Measurements from ENCODE around the gene TNFRSF25. TPM values are rescaled to one million over a fixed set of nuclear protein-coding genes. Genes with fewer than 3 reads are reported as not detected.

The TNFRSF25 gene
- total RNA-seq, 1 experiment from 2014 or later: 19.4 TPM

GRCh38 chr1:6440198-6441126 is 25.5 kb downstream of the TNFRSF25 start:
- Histone ChIP-seq H2BK12ac (ENCODE audit: insufficient read length, low read depth, low read length) (no peak overlapping the region), H3K27me3 (ENCODE audit: insufficient read depth, low read length) (peaks cover 4% of the 10 kb centered on the region; the same call in 1 of the 2 replicates), H3K18ac (ENCODE audit: insufficient read length, low read depth, low read length) (peak overlapping the region; percentile 73), H3K79me1 (ENCODE audit: insufficient read depth, low read depth, low read length, poor library complexity, severe bottlenecking) (no peaks in the 10 kb centered on the region), H3K27ac (ENCODE audit: insufficient read length, low read depth, low read length) (no peak overlapping the region), H3K9ac (ENCODE audit: extremely low read depth, insufficient read length, low read length) (peak overlapping the region; percentile 33), H4K91ac (ENCODE audit: insufficient read length, low read depth, low read length) (no peak overlapping the region), H3T11ph (ENCODE audit: low read length) (no peak overlapping the region), H3K79me2 (ENCODE audit: insufficient read depth, low read length) (no peaks in the 10 kb centered on the region), H3K14ac (ENCODE audit: insufficient read depth, low read length) (peak overlapping the region; percentile 82; the same call in 1 of the 2 replicates), H2BK20ac (ENCODE audit: low read depth, low read length, poor library complexity, severe bottlenecking) (no peak overlapping the region), H2BK5ac (ENCODE audit: insufficient read length, low read length) (no peak overlapping the region), H3K4me2 (ENCODE audit: insufficient read depth, insufficient read length, low read length) (peak overlapping the region; percentile 50), H3K4ac (ENCODE audit: low read depth, low read length) (no peak overlapping the region), H2BK120ac (ENCODE audit: low read depth, low read length, poor library complexity, severe bottlenecking) (no peak overlapping the region), H4K20me1 (ENCODE audit: control insufficient read depth, insufficient read depth, insufficient read length) (no peaks in the 10 kb centered on the region), H2AFZ (ENCODE audit: low read length) (no peak overlapping the region), H3K23ac (ENCODE audit: insufficient read length, low read depth, low read length) (no peak overlapping the region), H4K8ac (replicated peaks; ENCODE audit: insufficient read length, low read depth, low read length) (no peak overlapping the region), H4K5ac (ENCODE audit: insufficient read length, low read depth, low read length) (no peak overlapping the region), H3K56ac (ENCODE audit: insufficient read length, low read depth, low read length) (no peak overlapping the region), H2AK5ac (ENCODE audit: insufficient read length, low read length) (no peak overlapping the region), H3K23me2 (ENCODE audit: insufficient read length, low read depth, low read length, poor library complexity, severe bottlenecking) (peaks cover 6% of the 10 kb centered on the region), H3K9me3 (ENCODE audit: control insufficient read depth, low read depth, low read length) (no peaks in the 10 kb centered on the region), H3K4me1 (ENCODE audit: insufficient read depth, low read length) (no peaks in the 10 kb centered on the region; the same call in 1 of the 2 replicates), H2BK15ac (ENCODE audit: low read depth, low read length) (no peak overlapping the region)
- Mint-ChIP-seq H3K27me3 (ENCODE audit: low read depth) (peaks cover 47% of the 10 kb centered on the region), H3K4me1 (peaks cover 26 to 36% of the 10 kb centered on the region in 2 experiments), H3K36me3 (ENCODE audit: insufficient read depth in 1 of 3, low read depth in 3 of 3) (no peaks in the 10 kb centered on the region; a peak in 1 of 7 replicates), H3K27ac (no peak overlapping the region), H3K4me3 (peak overlapping the region; percentile 49 to 79), H3K9me3 (no peaks in the 10 kb centered on the region; a peak in 1 of 5 replicates)
- WGBS (ENCODE audit: extremely low coverage, insufficient read length, low lambda C conversion rate): no CpG with 5 or more reads among the region's 101 CpGs
- peak; percentile 79 for TF ChIP-seq CTCF (conservative IDR thresholded peaks at IDR 0.05)
- peak; percentile 85 for DNase-seq

All from H9 (cell line).